IMR-90 (cell line): ENCODE measurements around the gene ATG3. TPM values are rescaled to one million over a fixed set of nuclear protein-coding genes. Genes with fewer than 3 reads are reported as not detected.

ENCODE experiments used
- ATAC-seq: fragments of 200-7000 bp; cut with Tn5 transposase; 2 replicates; pipeline ENCODE4 v1.9.1; 2020; ENCODE audit warnings: low read depth, mild to moderate bottlenecking, moderate library complexity
- BruUV-seq: library from RNA; stranded (reverse); fragments of 400-500 nt; replicated peaks from 2 replicates; lab custom pipeline; 2021; lab: Mats Ljungman, UMichigan
- CTCF ChIA-PET: fragments of 300-600 bp; formaldehyde crosslinking; extraction: SDS; loops from one replicate; lab custom pipeline; 2021; ENCODE audit warnings: antibody characterized with exemption; lab: Yijun Ruan, JAX
- POLR2A ChIA-PET: fragments of 300-600 bp; sonication (Branson Sonifier 250); formaldehyde crosslinking; loops from one replicate; lab custom pipeline; 2022; ENCODE audit warnings: antibody characterized with exemption; ENCODE audit not compliant: unreplicated experiment; lab: Charles Lee
- DNase-seq: peaks from one replicate; pipeline ENCODE4 v3.0.0; 2013
- H2AFZ ChIP-seq: replicated peaks from 2 replicates; pipeline ENCODE3; 2013; ENCODE audit warnings: low read length, mild to moderate bottlenecking; ENCODE audit not compliant: poor library complexity
- H2AK5ac ChIP-seq: 2 replicates; pipeline ENCODE4 v1.6.1; 2013; ENCODE audit warnings: low read depth, low read length, inconsistent platforms
- H2AK9ac ChIP-seq: replicated peaks from 2 replicates; pipeline ENCODE3; 2013; ENCODE audit warnings: mild to moderate bottlenecking, low read depth, low read length, moderate library complexity; ENCODE audit not compliant: poor library complexity
- H2BK120ac ChIP-seq: 2 replicates; pipeline ENCODE4 v1.6.1; 2013; ENCODE audit warnings: low read depth, low read length, inconsistent platforms
- H2BK15ac ChIP-seq: 3 replicates; pipeline ENCODE4 v1.6.1; 2013; ENCODE audit warnings: low read depth, low read length, inconsistent platforms
- H2BK20ac ChIP-seq: 2 replicates; pipeline ENCODE4 v1.6.1; 2013; ENCODE audit warnings: low read depth, mild to moderate bottlenecking, inconsistent platforms, low read length, moderate library complexity
- H2BK5ac ChIP-seq: 2 replicates; pipeline ENCODE4 v1.6.1; 2013; ENCODE audit warnings: mild to moderate bottlenecking, low read depth, low read length, inconsistent platforms; ENCODE audit not compliant: poor library complexity, severe bottlenecking
- H3K14ac ChIP-seq: replicated peaks from 2 replicates; pipeline ENCODE4 v1.6.1; 2013; ENCODE audit warnings: low read depth, low read length, inconsistent platforms
- H3K18ac ChIP-seq: 2 replicates; pipeline ENCODE4 v1.6.1; 2013; ENCODE audit warnings: low read depth, low read length, control low read depth
- H3K23ac ChIP-seq: 2 replicates; pipeline ENCODE4 v1.6.1; 2013; ENCODE audit warnings: low read depth, low read length, inconsistent platforms
- H3K27ac ChIP-seq: 2 replicates; pipeline ENCODE4 v1.5.1; 2013; ENCODE audit warnings: mild to moderate bottlenecking, control low read depth, low read length; ENCODE audit not compliant: insufficient read depth
- H3K27me3 ChIP-seq: 2 replicates; pipeline ENCODE4 v1.6.1; 2013; ENCODE audit warnings: low read length; ENCODE audit not compliant: control insufficient read depth, insufficient read depth
- H3K36me3 ChIP-seq: 2 replicates; pipeline ENCODE4 v1.6.1; 2013; ENCODE audit warnings: low read length, mixed read lengths; ENCODE audit not compliant: control insufficient read depth, insufficient read depth
- H3K4ac ChIP-seq: 2 replicates; pipeline ENCODE4 v1.6.1; 2013; ENCODE audit warnings: low read depth, low read length, inconsistent platforms
- H3K4me1 ChIP-seq: 2 replicates; pipeline ENCODE4 v1.6.1; 2013; ENCODE audit warnings: low read length, mixed read lengths; ENCODE audit not compliant: control insufficient read depth, insufficient read depth
- H3K4me2 ChIP-seq: 2 replicates; pipeline ENCODE4 v1.6.1; 2013; ENCODE audit warnings: low read depth, mild to moderate bottlenecking, control low read depth, low read length, moderate library complexity
- H3K4me3 ChIP-seq: 2 replicates; pipeline ENCODE4 v1.5.1; 2013; ENCODE audit warnings: low read depth, mild to moderate bottlenecking, control low read depth, low read length, moderate library complexity; ENCODE audit not compliant: insufficient read depth
- H3K56ac ChIP-seq: 2 replicates; pipeline ENCODE4 v1.6.1; 2013; ENCODE audit warnings: low read length, inconsistent platforms; ENCODE audit not compliant: insufficient read depth; ENCODE audit errors: extremely low read depth
- H3K79me1 ChIP-seq, 2 experiments: 2 replicates each; pipeline ENCODE4 v1.6.1; 2013; ENCODE audit warnings: low read length in 2 of 2, inconsistent platforms in 1 of 2, low read depth in 1 of 2
- H3K9ac ChIP-seq: 2 replicates; pipeline ENCODE4 v1.6.1; 2013; ENCODE audit warnings: low read depth, low read length, control low read depth
- H3K9me1 ChIP-seq: 2 replicates; pipeline ENCODE4 v1.6.1; 2013; ENCODE audit warnings: low read length, inconsistent platforms; ENCODE audit not compliant: insufficient read depth
- H3K9me3 ChIP-seq: 2 replicates; pipeline ENCODE4 v1.6.1; 2013; ENCODE audit warnings: low read length; ENCODE audit not compliant: control insufficient read depth, insufficient read depth
- H4K20me1 ChIP-seq: 2 replicates; pipeline ENCODE4 v1.6.1; 2013; ENCODE audit warnings: low read length, inconsistent platforms; ENCODE audit not compliant: insufficient read depth
- H4K5ac ChIP-seq: 2 replicates; pipeline ENCODE4 v1.6.1; 2013; ENCODE audit warnings: mild to moderate bottlenecking, low read depth, low read length, control low read depth
- H4K8ac ChIP-seq, 2 experiments: 2 replicates each; pipeline ENCODE4 v1.6.1; 2013; ENCODE audit warnings: low read depth in 2 of 2, low read length in 2 of 2, control low read depth in 1 of 2, inconsistent platforms in 1 of 2
- H4K91ac ChIP-seq: 2 replicates; pipeline ENCODE4 v1.6.1; 2013; ENCODE audit warnings: low read depth, low read length, inconsistent platforms; ENCODE audit not compliant: insufficient read depth
- BHLHE40 ChIP-seq: fragments of 150-350 bp; IDR thresholded peaks from 2 replicates; pipeline ENCODE4 v1.6.1; 2016; ENCODE audit warnings: mild to moderate bottlenecking, low read depth, low read length
- CEBPB ChIP-seq: IDR thresholded peaks from 2 replicates; pipeline ENCODE4 v1.6.1; 2012; ENCODE audit warnings: low read depth, low read length, improper control_type of control experiment
- CHD1 ChIP-seq: IDR thresholded peaks from 2 replicates; pipeline ENCODE4 v1.6.1; 2012; ENCODE audit warnings: low read depth, low read length, improper control_type of control experiment
- ELK1 ChIP-seq: fragments of 150-350 bp; IDR thresholded peaks from 2 replicates; pipeline ENCODE4 v1.6.1; 2016; ENCODE audit warnings: low read depth, mild to moderate bottlenecking, low read length, moderate library complexity, borderline replicate concordance
- FOS ChIP-seq: fragments of 150-350 bp; IDR thresholded peaks from 2 replicates; pipeline ENCODE4 v1.6.1; 2016; ENCODE audit warnings: low read depth, low read length
- MAZ ChIP-seq: IDR thresholded peaks from 2 replicates; pipeline ENCODE4 v1.6.1; 2012; ENCODE audit warnings: low read depth, mild to moderate bottlenecking, low read length, improper control_type of control experiment, moderate library complexity, borderline replicate concordance
- MXI1 ChIP-seq: IDR thresholded peaks from 2 replicates; pipeline ENCODE4 v1.6.1; 2012; ENCODE audit warnings: low read depth, mild to moderate bottlenecking, low read length, moderate library complexity, borderline replicate concordance
- NFE2L2 ChIP-seq: fragments of 150-350 bp; IDR thresholded peaks from 2 replicates; pipeline ENCODE4 v1.6.1; 2016; ENCODE audit warnings: low read depth, mild to moderate bottlenecking, low read length
- POLR2A ChIP-seq: IDR thresholded peaks from 2 replicates; pipeline ENCODE4 v1.6.1; 2012; ENCODE audit warnings: mild to moderate bottlenecking, low read depth, low read length
- RAD21 ChIP-seq: IDR thresholded peaks from 2 replicates; pipeline ENCODE4 v1.6.1; 2012; ENCODE audit warnings: low read length, improper control_type of control experiment
- RCOR1 ChIP-seq: IDR thresholded peaks from 2 replicates; pipeline ENCODE4 v1.6.1; 2012; ENCODE audit warnings: mild to moderate bottlenecking, low read length, improper control_type of control experiment; ENCODE audit not compliant: insufficient replicate concordance
- RFX5 ChIP-seq: IDR thresholded peaks from 2 replicates; pipeline ENCODE4 v1.8.0; 2012; ENCODE audit warnings: low read depth, mild to moderate bottlenecking, low read length, moderate library complexity
- SMC3 ChIP-seq: fragments of 150-350 bp; IDR thresholded peaks from 2 replicates; pipeline ENCODE4 v1.6.1; 2016; ENCODE audit warnings: low read depth, mild to moderate bottlenecking, antibody characterized with exemption, low read length, moderate library complexity
- USF2 ChIP-seq: fragments of 150-350 bp; IDR thresholded peaks from 2 replicates; pipeline ENCODE4 v1.6.1; 2017; ENCODE audit warnings: mild to moderate bottlenecking, antibody characterized with exemption, low read length, low read depth
- WGBS, 2 experiments: methylation state at CpG; one replicate each; pipeline versions ENCODE4 v1.1.5 to v1.1.7; 2013; ENCODE audit warnings: missing lambda C conversion rate in 2 of 2; ENCODE audit not compliant: insufficient read length in 1 of 2; ENCODE audit errors: extremely low coverage in 2 of 2; 5-methylcytosine and 5-hydroxymethylcytosine counted together
- dilution Hi-C: fragments of 300-500 bp; cut with HindIII; formaldehyde crosslinking; loops from one replicate; pipeline ENCODE4 v1.14.3; 2018; ENCODE audit warnings: low sequenced_read_pairs; ENCODE audit not compliant: unreplicated experiment
- in situ Hi-C: fragments of 300-500 bp; cut with MboI; formaldehyde crosslinking; loops from 3 replicates; pipeline ENCODE4 v1.14.3; 2019; ENCODE audit warnings: low sequenced_read_pairs, inconsistent platforms, mixed read lengths
- intact Hi-C: fragments of 100-400 bp; cut with micrococcal nuclease; formaldehyde crosslinking; loops from 2 replicates; pipeline ENCODE4 v1.10.0; 2022
- polyA plus RNA-seq, 3 experiments: library from polyadenylated mRNA; depleted of rRNA; stranded (reverse); fragments of >200 nt; gene quantifications; 2 replicates each; pipeline ENCODE4 v1.2.3, GENCODE V29; 2012; ENCODE audit warnings: low replicate concordance in 1 of 3
- total RNA-seq: library from RNA; depleted of rRNA; stranded (reverse); fragments of >200 nt; gene quantifications from 2 replicates; pipeline ENCODE4 v1.2.3, GENCODE V29; 2012
- TF ChIP-seq, protein P1 (sequence below): conservative IDR thresholded peaks from 2 replicates; pipeline ENCODE4 v1.5.1; 2012; ENCODE audit warnings: mild to moderate bottlenecking, low read depth, low read length, improper control_type of control experiment

ATG3 gene
- total and polyA plus RNA-seq, 2 of the 4 experiments (the other 2 are of a cell fraction) = 30.8 to 31.7 TPM

DNA sequence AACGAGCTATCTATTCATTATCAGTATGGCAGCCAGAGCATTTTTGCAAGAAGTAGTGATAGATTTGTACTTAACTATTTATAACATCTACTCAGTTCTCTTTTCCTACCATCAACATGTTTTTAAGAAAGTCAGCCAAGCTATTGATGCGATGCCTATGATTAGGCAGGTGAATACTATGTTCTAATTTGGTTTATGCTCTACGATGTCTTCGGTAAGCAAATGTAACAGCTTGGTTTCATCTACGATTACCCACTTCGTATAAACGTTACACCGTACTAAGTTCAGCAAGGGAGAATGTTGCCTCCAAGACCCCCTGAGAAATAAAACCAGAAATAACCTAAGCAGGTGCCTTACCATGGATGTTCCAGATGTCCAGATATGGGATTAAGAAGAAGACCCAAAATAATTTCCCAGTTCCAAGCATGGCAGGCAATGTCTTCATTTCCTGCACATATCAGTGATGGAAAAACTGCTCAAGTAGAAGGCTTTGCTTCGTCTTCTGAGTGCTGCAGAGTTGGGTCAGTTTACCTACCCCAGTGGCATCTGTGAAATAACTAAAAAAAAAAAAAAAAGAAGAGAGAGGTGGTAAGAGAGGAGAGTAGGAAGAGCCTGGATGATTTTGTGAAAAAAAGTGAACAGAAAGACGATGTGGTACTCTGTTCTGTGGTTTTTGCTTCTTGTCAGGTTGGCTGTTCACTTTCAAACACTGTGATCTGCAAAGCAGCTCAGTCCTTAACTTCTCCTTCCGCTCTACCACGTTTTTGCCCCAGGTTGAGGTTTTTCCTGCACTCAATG is 62.6 kb downstream of the ATG3 start, which contains the start of gene BTLA:
Gene BTLA (minus strand): TSS at position 559 of the 798 bp plus-strand sequence. CDS start 114 bp downstream, at position 445.
- no peak within 1 kb of the TSS for H3K4ac ChIP-seq
- H4K91ac ChIP-seq = no peak within 1 kb of the TSS
- H2BK5ac ChIP-seq = no peak within 1 kb of the TSS
- H4K20me1 ChIP-seq = no peaks in the 10 kb centered on the region
- H3K14ac ChIP-seq = no peak within 1 kb of the TSS
- no peaks in the 10 kb centered on the region for H3K9me1 ChIP-seq
- H3K4me1 ChIP-seq = no peaks in the 10 kb centered on the region
- in situ Hi-C loops (no loop called here), dilution Hi-C loops (no loop called here), intact Hi-C loops (no loop called here)
- H3K79me1 ChIP-seq = no peaks in the 10 kb centered on the region
- H2BK120ac ChIP-seq = no peak within 1 kb of the TSS
- no peaks in the 10 kb centered on the region for H3K9me3 ChIP-seq
- DNase-seq = no peak
- no peak within 1 kb of the TSS for H4K8ac ChIP-seq
- no peak within 1 kb of the TSS for H3K27ac ChIP-seq
- H3K9ac ChIP-seq = no peak within 1 kb of the TSS
- no TSS peak for BruUV-seq
- no peak for ATAC-seq
- H2AFZ ChIP-seq = no peak within 1 kb of the TSS
- no peak within 1 kb of the TSS for H3K56ac ChIP-seq
- H4K5ac ChIP-seq = no peak within 1 kb of the TSS
- WGBS, 2 experiments = no CpG with 5 or more reads among the region's 12 CpGs
- no peak within 1 kb of the TSS for H3K4me3 ChIP-seq
- no peak within 1 kb of the TSS for H3K4me2 ChIP-seq
- no peaks in the 10 kb centered on the region for H3K36me3 ChIP-seq
- ChIA-PET CTCF (interaction anchor here (0.6 kb wide), 1 partner anchor 10 kb away, joined by 3 read pairs; no protein-coding TSS in a partner anchor), POLR2A (no interaction called here)
- H3K23ac ChIP-seq = no peak within 1 kb of the TSS
- no peak within 1 kb of the TSS for H2BK20ac ChIP-seq
- no peak within 1 kb of the TSS for H2AK5ac ChIP-seq
- H3K27me3 ChIP-seq = no peaks in the 10 kb centered on the region; the same call in 1 of the 2 replicates
- no peak within 1 kb of the TSS for H2BK15ac ChIP-seq
- H2AK9ac ChIP-seq = no peak within 1 kb of the TSS
- no peak within 1 kb of the TSS for H3K18ac ChIP-seq
- TF ChIP-seq BHLHE40 (no peak), RAD21 (no peak), MAZ (no peak), NFE2L2 (no peak), USF2 (no peak), ELK1 (no peak), RCOR1 (no peak), CHD1 (no peak), RFX5 (no peak), CEBPB (no peak), FOS (no peak), MXI1 (no peak), POLR2A (no peak), SMC3 (no peak)
- TF ChIP-seq, protein P1, sequence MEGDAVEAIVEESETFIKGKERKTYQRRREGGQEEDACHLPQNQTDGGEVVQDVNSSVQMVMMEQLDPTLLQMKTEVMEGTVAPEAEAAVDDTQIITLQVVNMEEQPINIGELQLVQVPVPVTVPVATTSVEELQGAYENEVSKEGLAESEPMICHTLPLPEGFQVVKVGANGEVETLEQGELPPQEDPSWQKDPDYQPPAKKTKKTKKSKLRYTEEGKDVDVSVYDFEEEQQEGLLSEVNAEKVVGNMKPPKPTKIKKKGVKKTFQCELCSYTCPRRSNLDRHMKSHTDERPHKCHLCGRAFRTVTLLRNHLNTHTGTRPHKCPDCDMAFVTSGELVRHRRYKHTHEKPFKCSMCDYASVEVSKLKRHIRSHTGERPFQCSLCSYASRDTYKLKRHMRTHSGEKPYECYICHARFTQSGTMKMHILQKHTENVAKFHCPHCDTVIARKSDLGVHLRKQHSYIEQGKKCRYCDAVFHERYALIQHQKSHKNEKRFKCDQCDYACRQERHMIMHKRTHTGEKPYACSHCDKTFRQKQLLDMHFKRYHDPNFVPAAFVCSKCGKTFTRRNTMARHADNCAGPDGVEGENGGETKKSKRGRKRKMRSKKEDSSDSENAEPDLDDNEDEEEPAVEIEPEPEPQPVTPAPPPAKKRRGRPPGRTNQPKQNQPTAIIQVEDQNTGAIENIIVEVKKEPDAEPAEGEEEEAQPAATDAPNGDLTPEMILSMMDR = no peak
